MG63 (cell line): ENCODE data around the gene ADGRD2. TPM values are rescaled to one million over a fixed set of nuclear protein-coding genes. Genes with fewer than 3 reads are reported as not detected.

ENCODE experiments used
- DNase-seq: peaks from one replicate; pipeline ENCODE4 v3.0.0-alpha.2; 2020
- H3K27me3 ChIP-seq: fragments of 250-450 bp; sonication (Bioruptor Pico); 2 replicates; pipeline ENCODE4 v1.5.1; 2020; ENCODE audit warnings: mild to moderate bottlenecking, moderate library complexity
- H3K36me3 ChIP-seq: fragments of 250-450 bp; sonication (Bioruptor Pico); 2 replicates; pipeline ENCODE4 v1.5.1; 2020; ENCODE audit warnings: mild to moderate bottlenecking, moderate library complexity
- H3K4me3 ChIP-seq: fragments of 250-450 bp; sonication (Bioruptor Pico); 2 replicates; pipeline ENCODE4 v1.5.1; 2020; ENCODE audit warnings: mild to moderate bottlenecking, moderate library complexity
- H3K9me3 ChIP-seq: fragments of 250-450 bp; sonication (Bioruptor Pico); 2 replicates; pipeline ENCODE4 v1.5.1; 2020; ENCODE audit warnings: mild to moderate bottlenecking, moderate library complexity
- total RNA-seq: library from RNA; depleted of rRNA; stranded (reverse); fragments of >200 nt; shearing (Covaris generic); gene quantifications from 2 replicates; pipeline ENCODE4 v1.2.3, GENCODE V29; 2014; ENCODE audit warnings: low replicate concordance; rRNA removed

Gene ADGRD2
- total RNA-seq, 1 experiment from 2014 or later = not detected

GRCh38 chr9:124527781-124528180 lies 77.5 kb downstream of the ADGRD2 start:
- Histone ChIP-seq H3K27me3 (no peaks in the 10 kb centered on the region), H3K9me3 (no peaks in the 10 kb centered on the region), H3K36me3 (no peaks in the 10 kb centered on the region), H3K4me3 (no peak overlapping the region)
- DNase-seq = peak; percentile 64

Other genes starting within 250 kb of the ADGRD2 start
- 25.0 and 33.1 TPM in 2 replicates for gene NEK6, start 192.5 kb upstream of the ADGRD2 start, total RNA-seq
- 82.8 and 179 TPM in 2 replicates for gene PSMB7, start 35.0 kb upstream of the ADGRD2 start, total RNA-seq
- gene NR5A1, start 56.9 kb downstream of the ADGRD2 start, total RNA-seq = not detected in 2 replicates